Measurements from ENCODE around the gene ZNF507.

The ZNF507 gene

GRCh38 chr19:32403291-32403995, 58.0 kb downstream of the ZNF507 start:
- no peak for ATAC-seq (ENCODE audit: insufficient read depth, low read depth)
- H3K9ac ChIP-seq (ENCODE audit: low read depth, low read length): no peak overlapping the region
- H3K4me2 ChIP-seq (ENCODE audit: insufficient read depth, low read length): peak overlapping the region; percentile 5; the same call in 1 of the 2 replicates
- no peaks in the 10 kb centered on the region for H3K9me3 ChIP-seq (ENCODE audit: insufficient read depth, low read length, severe bottlenecking)
- peaks cover 36% of the 10 kb centered on the region for H3K4me1 ChIP-seq (ENCODE audit: insufficient read depth, low read length)
- H2AFZ ChIP-seq (ENCODE audit: low read depth, low read length): no peak overlapping the region
- H3K27me3 ChIP-seq (ENCODE audit: insufficient read depth, low read length, poor library complexity): no peaks in the 10 kb centered on the region
- TF ChIP-seq CTCF (IDR thresholded peaks at IDR 0.05; ENCODE audit: borderline replicate concordance, extremely low read depth, low read length, poor library complexity, severe bottlenecking): no peak
- TF ChIP-seq EZH2 (IDR thresholded peaks at IDR 0.05; ENCODE audit: borderline replicate concordance, low read depth, low read length, severe bottlenecking): no peak
- peaks cover 30% of the 10 kb centered on the region for H3K79me2 ChIP-seq (ENCODE audit: insufficient read depth, low read length)
- H3K36me3 ChIP-seq (ENCODE audit: insufficient read depth, low read length): peaks cover 11% of the 10 kb centered on the region
- H3K27ac ChIP-seq (ENCODE audit: low read length): no peak overlapping the region
- no peak for DNase-seq
- H3K4me3 ChIP-seq (ENCODE audit: low read depth in 1 of 2, low read length in 2 of 2): no peak overlapping the region
- peaks cover 4% of the 10 kb centered on the region; the same call in 1 of the 2 replicates for H4K20me1 ChIP-seq (ENCODE audit: insufficient read depth, low read length)

DNA sequence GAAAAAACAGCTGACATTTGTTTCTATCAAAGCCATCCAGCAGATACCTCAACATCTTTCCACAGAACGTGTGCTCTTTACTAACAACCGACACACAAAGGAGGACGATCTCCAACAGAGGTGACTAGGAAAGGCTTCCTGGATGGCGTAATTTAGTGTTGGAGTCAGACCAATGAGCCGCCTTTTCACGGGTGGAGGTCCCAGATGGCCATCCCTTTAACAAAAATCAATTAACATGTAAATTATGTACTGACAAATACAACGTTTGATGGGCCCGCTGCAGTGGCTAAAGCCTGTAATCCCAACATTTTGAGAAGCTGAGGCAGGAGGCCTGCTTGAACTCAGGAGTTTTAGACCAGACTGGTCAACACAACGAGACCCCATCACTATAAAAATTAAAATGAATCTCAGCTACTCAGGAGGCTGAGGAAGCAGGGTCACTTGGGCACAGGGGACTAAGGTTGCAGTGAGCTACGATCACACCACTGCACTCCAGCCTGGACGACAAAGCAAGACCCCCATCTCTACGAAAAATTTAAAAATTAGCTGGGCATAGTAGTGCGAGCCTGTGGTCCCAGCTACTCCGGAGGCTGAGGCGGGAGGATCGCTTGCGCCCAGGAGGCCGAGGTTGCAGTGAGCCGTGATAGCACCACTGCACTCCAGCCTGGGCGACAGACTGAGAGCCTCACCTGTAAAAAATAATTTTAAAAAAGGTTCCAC, 59.0 kb downstream of the ZNF507 start:
- Histone ChIP-seq H3K9me3 (ENCODE audit: insufficient read depth, low read length, severe bottlenecking) (no peaks in the 10 kb centered on the region), H3K4me3 (ENCODE audit: low read depth in 1 of 2, low read length in 2 of 2) (peak overlapping the region; percentile 94 to 95), H3K36me3 (ENCODE audit: insufficient read depth, low read length) (peaks cover 19% of the 10 kb centered on the region), H2AFZ (ENCODE audit: low read depth, low read length) (peak overlapping the region; percentile 96), H3K79me2 (ENCODE audit: insufficient read depth, low read length) (peaks cover 30% of the 10 kb centered on the region), H4K20me1 (ENCODE audit: insufficient read depth, low read length) (peaks cover 4% of the 10 kb centered on the region; the same call in 1 of the 2 replicates), H3K9ac (ENCODE audit: low read depth, low read length) (peak overlapping the region; percentile 98), H3K4me1 (ENCODE audit: insufficient read depth, low read length) (peaks cover 36% of the 10 kb centered on the region), H3K4me2 (ENCODE audit: insufficient read depth, low read length) (peak overlapping the region; percentile 76), H3K27ac (ENCODE audit: low read length) (peak overlapping the region; percentile 93), H3K27me3 (ENCODE audit: insufficient read depth, low read length, poor library complexity) (no peaks in the 10 kb centered on the region)
- ATAC-seq (ENCODE audit: insufficient read depth, low read depth): no peak
- DNase-seq: peak; percentile 10
- TF ChIP-seq EZH2 (IDR thresholded peaks at IDR 0.05; ENCODE audit: borderline replicate concordance, low read depth, low read length, severe bottlenecking): no peak
- no peak for TF ChIP-seq CTCF (IDR thresholded peaks at IDR 0.05; ENCODE audit: borderline replicate concordance, extremely low read depth, low read length, poor library complexity, severe bottlenecking)

DNA sequence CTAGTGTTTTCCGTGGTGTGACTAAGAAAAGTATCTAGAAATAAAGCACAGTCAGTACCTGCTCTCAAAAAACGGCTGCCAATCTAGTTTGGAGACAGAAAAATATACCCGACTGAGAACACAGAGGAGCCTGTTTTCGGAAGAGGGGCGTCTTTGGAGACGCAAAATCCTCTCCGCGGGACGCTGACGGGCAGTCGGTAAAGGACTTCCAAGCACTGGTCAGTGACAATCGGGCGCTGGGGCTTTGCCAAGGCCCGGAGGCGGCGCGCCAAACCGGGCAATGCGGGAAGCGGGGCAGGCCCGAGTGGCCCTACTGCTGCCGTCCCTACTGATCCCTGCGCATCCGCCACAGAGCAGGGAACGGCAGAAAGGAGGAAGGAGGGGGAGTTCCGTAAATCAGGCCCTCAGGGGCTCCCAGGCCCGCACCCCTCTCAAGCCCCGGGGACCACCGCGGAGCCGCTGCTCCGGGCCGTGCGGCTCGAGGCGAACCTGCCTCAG, 59.6 kb downstream of the ZNF507 start:
- Histone ChIP-seq H3K9ac (ENCODE audit: low read depth, low read length) (peak overlapping the region; percentile 98), H3K79me2 (ENCODE audit: insufficient read depth, low read length) (peaks cover 30% of the 10 kb centered on the region), H3K4me2 (ENCODE audit: insufficient read depth, low read length) (peak overlapping the region; percentile 76), H2AFZ (ENCODE audit: low read depth, low read length) (peak overlapping the region; percentile 96), H3K4me1 (ENCODE audit: insufficient read depth, low read length) (peaks cover 36% of the 10 kb centered on the region), H3K27me3 (ENCODE audit: insufficient read depth, low read length, poor library complexity) (no peaks in the 10 kb centered on the region), H3K36me3 (ENCODE audit: insufficient read depth, low read length) (peaks cover 25% of the 10 kb centered on the region), H3K4me3 (ENCODE audit: low read depth in 1 of 2, low read length in 2 of 2) (peak overlapping the region; percentile 94 to 95), H3K27ac (ENCODE audit: low read length) (peak overlapping the region; percentile 93), H3K9me3 (ENCODE audit: insufficient read depth, low read length, severe bottlenecking) (no peaks in the 10 kb centered on the region), H4K20me1 (ENCODE audit: insufficient read depth, low read length) (peaks cover 4% of the 10 kb centered on the region; the same call in 1 of the 2 replicates)
- no peak for DNase-seq
- no peak; the same call in 1 of the 3 replicates for ATAC-seq (ENCODE audit: insufficient read depth, low read depth)
- no peak for TF ChIP-seq EZH2 (IDR thresholded peaks at IDR 0.05; ENCODE audit: borderline replicate concordance, low read depth, low read length, severe bottlenecking)
- no peak for TF ChIP-seq CTCF (IDR thresholded peaks at IDR 0.05; ENCODE audit: borderline replicate concordance, extremely low read depth, low read length, poor library complexity, severe bottlenecking)

All from DND-41 (cell line).